Measurements from ENCODE around the gene MYPOP. TPM values are rescaled to one million over a fixed set of nuclear protein-coding genes. Genes with fewer than 3 reads are reported as not detected.
"Not testable (repeated sequence)": the region's sequence is repeated elsewhere in the genome, so short reads cannot be mapped to it uniquely, and the experiment has no call there.

The MYPOP gene
- total RNA-seq, 1 donor from 2014 or later: 5.0 TPM

DNA sequence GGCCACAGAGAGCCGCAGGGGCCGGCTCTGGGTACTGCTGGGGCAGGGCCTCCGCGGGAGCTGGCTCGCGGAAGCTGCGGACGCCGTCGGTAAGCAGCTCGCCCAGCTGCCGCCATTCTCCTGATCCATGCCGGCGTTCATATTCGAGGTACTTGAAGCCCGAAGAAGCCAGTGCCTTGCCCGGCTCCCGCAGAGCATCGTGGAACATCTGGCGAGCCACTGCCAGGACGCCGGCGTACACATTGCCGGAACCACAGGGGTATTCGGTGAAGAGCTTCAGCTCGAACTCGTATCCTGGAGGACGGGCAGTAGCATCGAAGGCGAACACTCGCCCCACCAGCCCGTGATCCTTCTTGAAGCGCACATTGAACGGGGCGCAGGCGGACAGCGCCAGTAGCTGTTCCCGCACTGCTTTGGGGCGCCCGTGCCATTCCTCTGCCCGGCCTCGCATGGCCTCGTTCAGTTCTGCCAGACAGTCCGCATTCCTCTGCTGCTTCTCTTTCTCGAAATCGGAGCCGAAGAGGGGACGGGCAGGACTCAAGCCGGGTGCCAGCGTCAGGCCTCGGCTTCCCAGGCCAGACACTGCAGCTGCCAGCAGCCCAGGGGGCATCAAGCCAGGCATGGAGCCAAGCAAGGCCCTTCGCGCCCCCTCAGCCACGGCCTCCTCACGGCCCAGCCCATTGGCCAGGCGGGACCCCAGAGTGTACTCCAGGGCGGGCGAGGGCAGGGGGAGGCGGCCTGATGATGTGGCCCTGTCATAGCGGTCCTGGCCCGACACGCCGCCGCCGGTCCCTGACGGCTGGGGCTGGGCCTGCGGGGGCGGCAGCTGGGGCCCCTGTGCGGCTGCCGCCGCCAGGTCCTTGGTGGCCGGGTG lies 17.5 kb downstream of the MYPOP start:
- DNase-seq (ENCODE audit: low spot score) (no peak), ATAC-seq (peak; percentile 2)

DNA sequence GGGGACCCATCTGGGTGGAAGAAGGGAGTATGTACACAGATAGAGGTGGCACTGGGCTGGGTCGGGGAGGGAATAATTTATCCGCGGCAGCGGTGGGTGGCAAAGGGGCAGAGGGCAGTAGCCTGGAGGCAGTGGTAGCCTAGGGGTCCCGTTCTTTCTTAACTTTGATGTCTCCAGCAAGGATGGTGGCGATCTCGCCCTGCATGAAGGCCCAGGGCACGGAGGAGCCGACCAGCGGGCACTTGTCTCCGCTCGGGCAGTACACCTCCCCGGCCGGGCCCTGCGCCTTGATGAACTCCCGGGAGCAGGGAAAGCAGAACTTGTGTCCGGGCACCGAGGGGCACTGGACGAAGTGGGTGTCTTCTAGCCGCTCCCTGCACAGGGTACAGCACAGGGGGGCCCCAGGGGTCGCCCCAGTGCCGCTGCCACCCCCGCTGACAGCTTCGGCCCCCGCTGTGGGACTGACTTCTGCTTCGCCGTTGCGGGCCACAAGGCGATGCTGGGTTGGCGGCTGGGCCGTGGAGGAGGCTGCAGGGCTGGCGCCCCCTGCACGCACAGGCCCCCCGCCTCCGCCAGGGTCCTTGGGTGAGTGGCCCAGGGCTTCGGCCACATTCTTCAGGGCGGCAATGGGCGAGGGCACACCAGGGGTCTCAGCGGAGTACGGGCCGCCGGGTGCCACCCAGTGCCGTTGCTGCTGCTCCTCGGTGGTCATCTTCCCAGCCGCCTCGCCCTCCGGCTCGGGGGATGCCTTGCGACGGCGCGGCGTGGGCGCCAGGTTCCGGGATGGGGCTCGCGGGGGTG lies 18.3 kb downstream of the MYPOP start:
- DNase-seq (ENCODE audit: low spot score) (no peak), ATAC-seq (no peak)

DNA sequence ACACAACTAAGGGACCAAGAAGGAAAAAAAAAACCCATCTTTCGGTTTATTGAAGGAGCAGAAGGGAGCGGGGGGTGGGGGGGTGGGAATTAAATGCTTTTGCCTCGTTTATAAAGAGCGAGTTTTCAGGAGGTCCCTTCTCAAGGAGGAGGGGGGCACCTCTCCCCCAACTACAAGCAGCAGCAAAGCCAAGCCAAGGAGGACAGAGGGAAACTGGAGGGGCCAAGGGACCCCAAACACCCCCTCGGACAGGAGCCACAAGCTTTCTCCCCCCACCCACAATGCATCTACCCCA lies 18.9 kb downstream of the MYPOP start:
- ATAC-seq (no peak), DNase-seq (ENCODE audit: low spot score) (no peak)

DNA sequence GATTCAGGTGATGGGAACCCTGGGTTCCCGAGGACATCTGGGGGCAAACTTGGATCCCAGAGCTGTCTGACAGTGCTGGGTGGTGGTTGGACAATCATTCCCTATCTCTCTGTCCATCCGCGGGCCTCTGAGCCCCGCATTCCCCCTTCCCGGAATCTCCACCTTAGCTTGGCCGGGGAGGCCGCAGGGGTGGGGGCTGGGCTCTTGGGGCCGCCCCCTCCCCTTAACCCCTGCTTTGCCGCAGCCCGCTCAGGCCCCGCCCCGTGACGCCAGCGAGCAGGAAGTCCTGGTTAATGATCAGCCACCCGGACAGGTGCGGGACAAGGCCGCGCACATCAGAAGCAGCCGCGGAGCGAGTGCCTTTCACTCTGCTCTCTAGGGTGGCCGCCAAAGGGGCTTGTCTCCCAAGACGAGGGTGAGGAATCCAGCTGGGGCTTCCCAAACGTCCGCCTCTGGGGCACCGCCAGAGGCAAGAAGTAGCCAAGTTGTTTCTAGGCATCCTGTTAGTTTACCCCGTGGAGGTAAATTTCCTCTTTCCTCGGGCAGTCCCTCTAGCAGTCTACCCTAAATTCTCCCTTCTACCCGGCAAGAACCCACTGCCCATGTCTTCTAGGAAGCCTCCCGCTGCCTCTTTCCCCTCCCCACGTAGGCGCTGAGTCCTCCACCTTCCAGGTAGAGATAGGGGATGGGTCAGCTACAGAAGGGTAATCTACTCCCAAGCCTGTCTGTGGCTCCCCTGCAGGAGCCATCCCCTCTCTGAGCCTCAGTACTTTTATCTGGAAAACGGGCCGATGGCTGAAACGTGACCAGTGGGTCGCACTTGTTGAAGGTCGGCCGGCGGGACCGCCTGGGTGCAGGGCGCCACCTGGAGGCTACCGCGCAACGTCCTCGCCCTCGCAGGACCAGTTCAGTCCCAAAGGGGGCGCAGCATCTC lies 19.5 kb downstream of the MYPOP start:
- ATAC-seq: peak; percentile 60
- DNase-seq (ENCODE audit: low spot score): peak; percentile 95

DNA sequence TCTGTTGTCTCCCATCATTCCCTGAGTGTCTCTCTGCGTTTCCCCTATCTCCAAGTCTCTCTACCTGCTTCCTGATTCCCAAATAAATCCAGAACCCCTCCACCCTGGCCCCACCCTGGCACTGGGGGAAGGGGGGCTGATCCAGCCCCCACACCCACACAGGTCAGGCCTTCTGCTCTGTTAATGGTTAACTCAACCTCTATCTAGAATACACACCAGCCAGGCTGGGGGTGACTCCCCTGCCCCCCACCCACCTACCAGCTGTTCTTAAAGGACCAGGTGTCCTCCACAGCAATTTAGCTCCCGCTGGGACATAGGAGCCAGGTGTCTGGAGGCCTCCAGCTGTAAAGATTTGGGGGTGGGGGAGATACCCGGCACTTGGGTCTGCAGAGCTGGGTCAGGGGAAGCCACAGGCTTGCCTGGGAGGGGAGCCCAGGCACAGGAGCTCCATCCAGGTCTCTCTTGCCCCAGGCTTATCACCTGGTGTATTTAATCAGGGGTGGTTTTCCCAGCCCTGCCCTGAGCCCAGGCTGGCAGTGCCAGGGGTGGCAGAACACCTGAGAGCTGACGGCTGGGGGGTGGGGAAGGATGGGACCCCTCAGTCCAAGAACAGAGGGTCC lies 20.4 kb downstream of the MYPOP start:
- DNase-seq (ENCODE audit: low spot score) (peak; percentile 86), ATAC-seq (peak; percentile 32)

DNA sequence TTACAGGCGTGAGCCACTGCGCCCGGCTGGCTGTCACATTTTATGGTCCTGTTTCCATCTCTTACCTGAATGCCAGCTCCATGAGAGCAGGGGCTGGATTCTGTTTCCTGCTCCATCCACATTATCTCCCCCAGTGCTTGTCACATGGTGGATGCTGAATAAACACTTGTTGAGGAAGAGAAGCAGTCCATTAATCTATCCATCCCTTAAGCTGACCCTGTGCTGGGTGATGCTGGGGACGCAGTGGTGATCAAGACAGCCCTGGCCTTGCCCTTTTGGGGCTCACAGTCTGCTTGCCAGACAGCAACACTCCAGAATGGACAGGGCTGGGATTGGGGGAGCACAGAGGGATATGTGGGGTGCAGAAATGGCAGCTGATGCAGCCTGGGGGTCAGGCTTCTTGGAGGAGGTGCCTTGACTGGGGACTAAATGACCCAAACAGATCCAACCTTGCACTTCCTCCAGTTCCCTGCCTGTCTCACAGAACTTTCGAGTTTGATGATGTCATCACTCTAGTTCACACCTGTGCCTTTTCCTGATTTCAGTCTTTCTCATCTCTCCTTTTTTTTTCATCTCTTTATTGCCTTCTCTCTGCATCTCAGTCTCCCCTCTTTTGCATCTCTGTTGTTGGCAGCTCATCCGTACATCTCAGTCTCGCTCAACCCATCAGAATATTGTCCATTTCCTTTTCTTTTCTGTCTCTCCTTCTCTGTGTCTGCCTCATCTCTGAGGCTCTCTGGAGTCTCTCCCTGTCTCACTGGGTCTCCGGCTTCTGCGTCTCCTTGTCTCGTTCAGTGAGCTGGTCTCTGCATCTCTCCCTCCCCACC lies 21.1 kb downstream of the MYPOP start:
- ATAC-seq (no peak), DNase-seq (ENCODE audit: low spot score) (no peak)

DNA sequence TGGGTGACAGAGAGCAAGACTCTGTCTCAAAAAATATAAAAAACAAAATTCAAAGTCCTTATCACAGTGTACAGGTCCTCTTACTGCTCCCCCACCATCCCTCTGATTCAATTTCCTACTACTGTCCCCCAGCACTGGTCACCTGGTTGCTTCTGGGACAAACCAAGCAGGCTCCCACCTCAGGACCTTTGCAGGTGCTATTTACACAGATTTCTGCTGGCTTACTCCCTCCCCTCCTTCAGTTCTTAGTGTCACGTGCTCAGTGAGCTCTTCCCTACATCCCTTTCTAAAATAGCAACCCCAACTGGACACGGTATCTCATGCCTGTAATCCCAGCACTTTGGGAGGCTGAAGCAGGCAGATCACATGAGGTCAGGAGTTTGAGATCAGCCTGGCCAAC lies 22.4 kb downstream of the MYPOP start:
- no peak for ATAC-seq
- DNase-seq (ENCODE audit: low spot score): no peak

DNA sequence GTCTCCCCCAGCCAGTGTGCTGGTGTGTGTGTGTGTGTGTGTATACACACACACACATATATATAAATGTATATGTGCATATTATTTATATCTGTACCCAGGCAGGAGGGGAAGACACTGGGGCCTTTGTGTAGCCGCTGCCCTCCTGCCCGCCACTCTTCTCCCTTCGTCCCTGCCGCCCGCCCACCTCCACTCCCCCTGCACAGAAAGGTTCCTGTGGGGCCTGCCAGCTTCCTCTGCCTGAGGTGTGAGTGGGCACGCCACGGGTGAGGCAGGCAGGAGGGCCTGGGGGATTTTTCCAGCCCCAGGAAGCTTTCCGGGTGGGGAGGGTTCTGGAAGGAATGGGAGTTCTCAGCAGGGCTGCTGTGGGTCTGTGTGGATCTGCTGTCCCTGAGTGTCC lies 23.4 kb downstream of the MYPOP start:
- ATAC-seq (no peak), DNase-seq (ENCODE audit: low spot score) (no peak)

DNA sequence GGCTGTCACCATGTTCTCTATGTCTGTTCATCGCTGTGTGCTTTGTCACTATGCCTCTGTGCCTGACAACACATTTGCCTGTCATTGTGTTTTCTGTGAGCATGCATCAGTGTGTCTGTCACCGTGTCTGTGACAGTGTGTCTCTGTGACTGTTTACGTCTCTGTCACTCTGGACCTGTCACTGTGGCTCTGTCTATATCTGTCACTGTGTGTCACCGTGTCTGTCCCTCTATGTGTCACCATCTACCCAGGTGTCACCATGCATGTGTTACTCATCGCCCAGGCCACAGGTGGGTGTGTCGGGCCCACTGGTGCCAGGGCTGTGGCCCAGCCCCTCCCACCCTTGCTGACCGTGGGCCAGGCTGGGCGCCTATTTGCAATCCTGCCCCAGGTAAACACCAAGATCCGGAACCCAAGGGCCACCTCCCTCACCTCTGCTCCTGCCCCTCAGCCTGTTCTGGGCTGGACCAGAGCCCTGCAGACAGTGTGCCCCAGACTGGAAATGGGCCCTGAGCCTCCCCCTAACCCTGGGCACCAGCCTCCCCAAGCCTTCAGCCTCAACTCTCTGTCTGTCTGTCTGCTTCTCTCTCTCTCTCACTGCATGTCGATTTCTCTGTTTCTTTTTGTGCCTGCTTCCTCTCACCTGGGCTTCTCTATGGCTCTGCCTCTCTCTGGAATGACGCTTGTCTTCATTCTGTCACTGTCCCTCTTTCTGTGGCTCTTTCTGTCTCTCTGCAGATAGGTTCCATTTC lies 24.2 kb downstream of the MYPOP start:
- DNase-seq (ENCODE audit: low spot score): peak; percentile 94
- peak; percentile 46 for ATAC-seq

DNA sequence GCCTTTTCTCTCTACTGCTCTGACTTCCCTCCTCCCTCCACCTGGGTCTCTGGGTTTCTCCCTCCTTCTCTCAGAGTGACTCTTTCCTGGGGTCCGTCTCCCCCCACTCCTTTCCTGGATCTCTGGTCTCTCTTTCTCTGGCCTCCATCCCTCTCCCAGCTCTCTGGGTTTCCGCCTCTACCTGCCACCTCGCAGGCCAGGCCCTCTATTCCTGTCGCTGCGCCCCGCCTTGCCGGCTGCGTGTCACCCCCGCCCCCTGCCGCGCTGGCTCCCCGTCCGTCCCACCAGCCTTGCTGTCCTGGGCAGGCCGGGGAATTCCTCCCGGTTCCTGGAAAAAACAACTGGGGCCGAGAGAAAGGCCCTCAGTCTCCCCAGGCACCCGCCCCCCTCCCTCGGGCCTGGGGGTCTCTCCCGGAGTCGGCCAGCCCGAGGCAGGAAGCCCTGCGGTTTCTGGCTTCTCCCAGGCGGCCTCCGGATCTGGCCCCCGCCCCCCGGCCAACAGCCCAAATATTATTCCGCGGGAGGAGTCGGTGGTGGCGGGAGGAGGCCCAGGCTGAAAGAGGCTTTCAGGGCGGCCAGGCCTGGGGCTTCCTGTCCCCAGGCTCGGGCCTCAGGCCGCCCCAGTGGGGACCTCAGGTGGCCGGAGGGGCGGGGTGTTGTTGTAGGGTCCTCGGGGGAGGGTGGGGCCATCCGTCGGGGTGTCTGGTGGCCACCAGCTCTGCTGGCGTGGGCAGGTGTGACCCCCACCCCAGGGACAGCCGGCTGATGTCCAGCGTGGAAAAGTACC lies 25.8 kb downstream of the MYPOP start:
- DNase-seq (ENCODE audit: low spot score): peak; percentile 75
- ATAC-seq: peak; percentile 46

DNA sequence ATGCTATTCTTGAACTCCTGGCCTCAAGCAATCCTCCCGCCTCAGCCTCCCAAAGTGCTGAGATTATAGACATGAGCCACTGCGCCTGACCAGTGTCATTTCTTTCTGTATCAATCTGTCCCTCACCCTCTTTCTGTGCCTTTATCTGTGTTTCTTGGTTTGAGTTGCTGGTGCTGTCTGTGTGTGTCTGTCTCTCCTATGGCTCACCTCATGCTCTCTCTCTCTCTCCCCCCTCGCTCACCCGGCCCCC lies 26.3 kb downstream of the MYPOP start:
- ATAC-seq (peak; percentile 2), DNase-seq (ENCODE audit: low spot score) (no peak)

DNA sequence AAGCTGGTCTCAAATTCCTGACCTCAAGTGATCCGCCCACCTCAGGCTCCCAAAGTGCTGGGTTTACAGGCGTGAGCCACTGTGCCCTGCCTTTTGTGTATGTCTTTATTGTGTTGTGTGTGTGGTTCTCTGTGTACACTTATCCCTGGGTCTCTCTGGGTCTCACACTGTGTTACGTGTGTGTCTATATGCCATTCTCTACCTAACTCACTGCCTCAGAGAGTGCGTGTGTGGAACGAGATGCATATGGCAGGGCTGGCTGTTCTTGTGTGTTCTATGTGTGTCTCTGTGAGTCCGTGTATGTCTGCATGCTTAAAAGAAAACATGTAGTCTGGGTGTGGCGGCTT lies 27.8 kb downstream of the MYPOP start:
- DNase-seq (ENCODE audit: low spot score): no peak
- ATAC-seq: no peak

DNA sequence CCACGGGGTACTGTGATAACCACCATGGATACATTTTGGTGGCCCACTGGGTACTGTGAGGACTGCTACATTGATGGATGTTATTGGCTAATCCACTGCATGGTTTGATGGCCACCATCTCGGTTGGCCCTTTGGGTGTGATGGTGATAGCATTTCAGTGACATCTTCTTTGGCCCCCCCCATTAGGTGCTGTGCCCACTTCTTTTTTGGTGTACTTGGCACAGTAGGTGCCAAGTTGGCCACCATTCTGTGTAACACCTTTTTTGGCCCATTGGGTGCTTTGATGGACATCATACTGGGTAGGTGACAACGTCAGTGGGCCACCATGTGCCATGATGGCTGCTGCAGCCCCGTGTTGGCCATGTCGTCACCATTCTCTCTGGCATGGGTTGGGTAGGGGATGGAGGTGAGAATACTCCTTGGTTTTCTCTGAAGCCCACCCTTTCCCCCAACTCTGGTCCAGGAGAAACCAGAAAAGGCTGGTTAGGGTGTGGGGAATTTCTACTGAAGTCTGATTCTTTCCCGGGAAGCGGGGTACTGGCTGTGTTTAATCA lies 29.1 kb downstream of the MYPOP start:
- ATAC-seq (peak; percentile 0), DNase-seq (ENCODE audit: low spot score) (no peak)

DNA sequence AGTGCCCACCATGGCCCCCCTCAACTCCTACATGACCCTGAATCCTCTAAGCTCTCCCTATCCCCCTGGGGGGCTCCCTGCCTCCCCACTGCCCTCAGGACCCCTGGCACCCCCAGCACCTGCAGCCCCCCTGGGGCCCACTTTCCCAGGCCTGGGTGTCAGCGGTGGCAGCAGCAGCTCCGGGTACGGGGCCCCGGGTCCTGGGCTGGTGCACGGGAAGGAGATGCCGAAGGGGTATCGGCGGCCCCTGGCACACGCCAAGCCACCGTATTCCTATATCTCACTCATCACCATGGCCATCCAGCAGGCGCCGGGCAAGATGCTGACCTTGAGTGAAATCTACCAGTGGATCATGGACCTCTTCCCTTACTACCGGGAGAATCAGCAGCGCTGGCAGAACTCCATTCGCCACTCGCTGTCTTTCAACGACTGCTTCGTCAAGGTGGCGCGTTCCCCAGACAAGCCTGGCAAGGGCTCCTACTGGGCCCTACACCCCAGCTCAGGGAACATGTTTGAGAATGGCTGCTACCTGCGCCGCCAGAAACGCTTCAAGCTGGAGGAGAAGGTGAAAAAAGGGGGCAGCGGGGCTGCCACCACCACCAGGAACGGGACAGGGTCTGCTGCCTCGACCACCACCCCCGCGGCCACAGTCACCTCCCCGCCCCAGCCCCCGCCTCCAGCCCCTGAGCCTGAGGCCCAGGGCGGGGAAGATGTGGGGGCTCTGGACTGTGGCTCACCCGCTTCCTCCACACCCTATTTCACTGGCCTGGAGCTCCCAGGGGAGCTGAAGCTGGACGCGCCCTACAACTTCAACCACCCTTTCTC lies 30.1 kb downstream of the MYPOP start:
- DNase-seq (ENCODE audit: low spot score): no peak
- ATAC-seq: no peak

DNA sequence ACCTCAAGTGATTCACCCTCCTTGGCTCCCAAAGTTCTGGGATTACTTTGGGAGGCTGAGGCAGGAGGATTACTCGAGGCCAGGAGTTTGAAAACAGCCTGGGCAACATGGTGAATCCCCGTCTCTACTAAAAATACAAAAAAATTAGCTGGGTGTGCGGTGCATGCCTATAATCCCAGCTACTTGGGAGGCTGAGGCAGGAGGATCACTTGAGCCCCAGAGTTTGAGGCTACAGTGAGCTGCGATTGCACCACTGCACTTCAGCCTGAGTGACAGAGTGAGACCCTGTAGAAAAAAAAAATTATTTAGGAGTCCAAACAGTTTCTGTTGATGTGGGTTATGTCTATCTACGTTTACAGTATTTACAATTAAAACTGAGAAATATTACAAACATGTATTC lies 31.6 kb downstream of the MYPOP start:
- DNase-seq (ENCODE audit: low spot score) (no peak), ATAC-seq (no peak)

DNA sequence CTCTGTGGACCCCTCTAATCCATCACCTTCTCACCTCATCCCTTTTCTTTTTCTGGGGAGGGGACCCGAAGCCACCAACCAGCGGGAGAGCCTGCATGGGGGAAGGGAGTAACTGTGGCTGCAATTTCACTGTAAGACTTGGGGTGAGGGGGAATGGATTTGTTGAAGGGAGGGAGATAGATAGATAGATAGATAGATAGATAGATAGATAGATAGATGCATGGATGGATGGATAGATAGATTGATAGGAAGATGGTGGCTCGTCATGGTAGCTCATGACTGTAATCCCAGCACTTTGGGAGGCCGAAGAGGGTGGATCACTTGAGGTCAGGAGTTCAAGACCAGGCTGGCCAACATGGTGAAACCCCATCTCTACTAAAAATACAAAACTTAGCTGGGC lies 35.2 kb downstream of the MYPOP start:
- ATAC-seq; DNase-seq (ENCODE audit: low spot score): not testable (repeated sequence)

DNA sequence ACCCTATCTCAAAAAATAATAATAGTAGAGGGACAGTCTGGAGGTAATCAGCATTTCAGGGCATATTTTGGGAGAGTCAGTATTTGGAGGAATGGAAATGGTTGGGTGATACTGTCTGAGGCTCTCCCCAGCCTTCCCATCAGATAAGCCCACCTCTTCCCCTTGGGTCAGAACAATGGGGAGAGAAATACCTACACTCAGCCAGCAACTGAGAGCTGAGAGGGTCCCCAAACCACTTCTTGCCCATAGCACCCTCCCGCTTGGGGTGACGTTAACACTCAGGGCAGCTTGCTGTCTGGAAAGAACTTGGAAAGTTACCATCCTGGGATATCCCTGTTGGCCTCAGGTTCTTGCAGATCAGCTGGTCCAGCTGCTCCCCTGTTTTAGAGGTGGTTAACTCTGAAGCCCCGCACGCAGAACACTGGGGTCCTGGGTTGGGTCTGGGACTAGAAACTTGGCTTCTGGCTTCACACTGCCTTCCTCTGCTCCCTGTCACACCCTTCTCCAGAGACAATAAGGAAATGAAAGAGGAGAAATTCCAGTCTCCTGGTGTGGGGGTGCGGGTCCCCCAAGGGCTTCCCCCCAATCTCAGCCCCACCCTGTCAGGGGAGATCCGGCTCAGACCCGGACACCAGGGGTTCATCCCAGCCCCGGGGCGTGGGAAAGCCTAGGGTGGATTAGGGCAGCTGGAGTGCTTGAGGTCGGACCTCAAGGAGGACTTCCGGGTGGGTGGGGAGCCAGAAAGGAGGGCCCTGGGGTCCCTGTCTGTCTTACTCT lies 35.8 kb downstream of the MYPOP start:
- DNase-seq (ENCODE audit: low spot score) (no peak), ATAC-seq (no peak)

All from left lobe of liver (tissue), 2 donors.